Suprapubic skin (tissue), 4 donors: Measurements from ENCODE around the gene PIAS1.

Source experiments
- EP300 ChIP-seq: sonication (generic); formaldehyde crosslinking; IDR thresholded peaks from one replicate; pipeline ENCODE4 v1.6.1; 2017; ENCODE audit warnings: antibody characterized with exemption
- POLR2A ChIP-seq, 2 donors: fragments of 450-650 bp; IDR thresholded peaks; one replicate each; pipeline ENCODE4 v1.6.1; 2017; ENCODE audit warnings: antibody characterized with exemption in 2 of 2, mild to moderate bottlenecking in 2 of 2, moderate library complexity in 2 of 2
- POLR2AphosphoS5 ChIP-seq, 3 donors: sonication (generic); formaldehyde crosslinking; IDR thresholded peaks; one replicate each; pipeline ENCODE4 v1.6.1; 2017; ENCODE audit warnings: antibody characterized with exemption in 3 of 3
- TF ChIP-seq, protein P1 (sequence below), 2 donors: fragments of 200-600 bp in 1 of 2; fragments of 450-650 bp in 1 of 2; sonication (generic) in 1 of 2; IDR thresholded peaks; one replicate each; pipeline ENCODE4 v1.5.1; 2016 to 2019; ENCODE audit warnings: antibody characterized with exemption in 2 of 2, mild to moderate bottlenecking in 1 of 2, moderate library complexity in 1 of 2

GRCh38 chr15:68055224-68055705 lies 1.1 kb downstream of the PIAS1 start:
- TF ChIP-seq, protein P1, sequence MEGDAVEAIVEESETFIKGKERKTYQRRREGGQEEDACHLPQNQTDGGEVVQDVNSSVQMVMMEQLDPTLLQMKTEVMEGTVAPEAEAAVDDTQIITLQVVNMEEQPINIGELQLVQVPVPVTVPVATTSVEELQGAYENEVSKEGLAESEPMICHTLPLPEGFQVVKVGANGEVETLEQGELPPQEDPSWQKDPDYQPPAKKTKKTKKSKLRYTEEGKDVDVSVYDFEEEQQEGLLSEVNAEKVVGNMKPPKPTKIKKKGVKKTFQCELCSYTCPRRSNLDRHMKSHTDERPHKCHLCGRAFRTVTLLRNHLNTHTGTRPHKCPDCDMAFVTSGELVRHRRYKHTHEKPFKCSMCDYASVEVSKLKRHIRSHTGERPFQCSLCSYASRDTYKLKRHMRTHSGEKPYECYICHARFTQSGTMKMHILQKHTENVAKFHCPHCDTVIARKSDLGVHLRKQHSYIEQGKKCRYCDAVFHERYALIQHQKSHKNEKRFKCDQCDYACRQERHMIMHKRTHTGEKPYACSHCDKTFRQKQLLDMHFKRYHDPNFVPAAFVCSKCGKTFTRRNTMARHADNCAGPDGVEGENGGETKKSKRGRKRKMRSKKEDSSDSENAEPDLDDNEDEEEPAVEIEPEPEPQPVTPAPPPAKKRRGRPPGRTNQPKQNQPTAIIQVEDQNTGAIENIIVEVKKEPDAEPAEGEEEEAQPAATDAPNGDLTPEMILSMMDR (IDR thresholded peaks at IDR 0.05): no peak
- TF ChIP-seq POLR2A (IDR thresholded peaks at IDR 0.05) (no peak), POLR2AphosphoS5 (IDR thresholded peaks at IDR 0.05) (no peak), EP300 (no peak)
